Panc1 (cell line): Measurements from ENCODE around the gene MRPS34. TPM values are rescaled to one million over a fixed set of nuclear protein-coding genes. Genes with fewer than 3 reads are reported as not detected.

Experiments used
- ATAC-seq: fragments of 200-7000 bp; cut with Tn5 transposase; 2 replicates; pipeline ENCODE4 v1.9.1; 2020; ENCODE audit warnings: mild to moderate bottlenecking, moderate library complexity
- BruUV-seq: library from RNA; stranded (reverse); fragments of 400-500 nt; replicated peaks from 2 replicates; lab custom pipeline; 2021; lab: Mats Ljungman, UMichigan
- CTCF ChIA-PET: fragments of 300-600 bp; sonication (Branson Sonifier 250); formaldehyde crosslinking; loops from one replicate; lab custom pipeline; 2022; ENCODE audit warnings: antibody characterized with exemption; lab: Charles Lee
- POLR2A ChIA-PET: fragments of 300-600 bp; sonication (Branson Sonifier 250); formaldehyde crosslinking; loops from one replicate; lab custom pipeline; 2022; ENCODE audit warnings: antibody characterized with exemption; lab: Charles Lee
- DNase-seq: peaks from one replicate; pipeline ENCODE4 v3.0.0-alpha.2; 2010; ENCODE audit warnings: low read depth, low spot score
- H3K27ac ChIP-seq: 2 replicates; pipeline ENCODE4 v1.5.1; 2011; ENCODE audit warnings: mild to moderate bottlenecking, low read length, inconsistent platforms
- H3K27me3 ChIP-seq: fragments of 200-500 bp; sonication (Bioruptor generic); 2 replicates; pipeline ENCODE4 v1.6.0; 2014; ENCODE audit warnings: low read length, inconsistent platforms; ENCODE audit not compliant: control insufficient read depth, insufficient read depth
- H3K36me3 ChIP-seq: fragments of 200-500 bp; sonication (Bioruptor generic); 2 replicates; pipeline ENCODE4 v1.5.1; 2014; ENCODE audit warnings: inconsistent platforms, mild to moderate bottlenecking, low read length, moderate library complexity; ENCODE audit not compliant: control insufficient read depth, insufficient read depth
- H3K4me1 ChIP-seq: 2 replicates; pipeline ENCODE4 v1.5.1; 2011; ENCODE audit warnings: inconsistent platforms, mild to moderate bottlenecking, low read length, moderate library complexity; ENCODE audit not compliant: control insufficient read depth, insufficient read depth
- H3K4me3 ChIP-seq, 2 experiments: 2 replicates each; pipeline ENCODE4 v1.5.1; 2011 to 2012; ENCODE audit warnings: low read depth in 2 of 2, low read length in 2 of 2, mild to moderate bottlenecking in 2 of 2, inconsistent platforms in 1 of 2, moderate library complexity in 1 of 2
- H3K9me3 ChIP-seq: fragments of 200-500 bp; sonication (Bioruptor generic); 2 replicates; pipeline ENCODE4 v1.5.1; 2014; ENCODE audit warnings: low read depth, mild to moderate bottlenecking, inconsistent platforms, low read length, moderate library complexity; ENCODE audit not compliant: control insufficient read depth, insufficient read depth
- POLR2AphosphoS5 ChIP-seq: IDR thresholded peaks from 2 replicates; pipeline ENCODE4 v1.6.1; 2012; ENCODE audit warnings: mild to moderate bottlenecking, low read depth, low read length, moderate library complexity
- SIN3A ChIP-seq: IDR thresholded peaks from 2 replicates; pipeline ENCODE4 v1.6.1; 2012; ENCODE audit warnings: low read depth, mild to moderate bottlenecking, low read length, moderate library complexity, borderline replicate concordance; ENCODE audit not compliant: insufficient read depth
- TCF7L2 ChIP-seq: IDR thresholded peaks from 2 replicates; pipeline ENCODE4 v1.6.1; 2011; ENCODE audit warnings: mild to moderate bottlenecking, low read depth, low read length, inconsistent platforms
- in situ Hi-C: cut with HindIII; loops from 2 replicates; pipeline ENCODE4 v1.10.0; 2016; ENCODE audit warnings: low sequenced_read_pairs, low pct_unique_long_range_greater_than_20kb
- intact Hi-C: fragments of 100-400 bp; cut with micrococcal nuclease; formaldehyde crosslinking; loops from one replicate; pipeline ENCODE4 v1.10.0; 2022; ENCODE audit not compliant: unreplicated experiment
- total RNA-seq: library from RNA; stranded (reverse); gene quantifications from one replicate; pipeline ENCODE4 v1.2.1, GENCODE V29; 2021; ENCODE audit not compliant: unreplicated experiment
- TF ChIP-seq, protein P1 (sequence below): fragments of 450-650 bp; IDR thresholded peaks from 2 replicates; pipeline ENCODE4 v1.5.1; 2017; ENCODE audit warnings: mild to moderate bottlenecking
- TF ChIP-seq, protein P2 (sequence below), 2 experiments: IDR thresholded peaks; 2 replicates each; pipeline ENCODE4 v1.6.1; 2011 to 2012; ENCODE audit warnings: low read depth in 2 of 2, control low read depth in 1 of 2, low read length in 1 of 2, mild to moderate bottlenecking in 1 of 2, moderate library complexity in 1 of 2; ENCODE audit not compliant: insufficient read depth in 1 of 2

Gene MRPS34
- total RNA-seq, 1 experiment from 2014 or later = 187 TPM

- CTCF ChIA-PET = no interaction called here
- H3K36me3 ChIP-seq = no peaks in the 10 kb centered on the region; the same call in 1 of the 2 replicates
- no TSS peak for BruUV-seq
Observed at GRCh38 chr16:1745900-1746692, 26.8 kb downstream of the MRPS34 start.

GRCh38 chr16:1745181-1745899 lies 27.6 kb downstream of the MRPS34 start:
- DNase-seq (no peak), ATAC-seq (no peak)
- ChIA-PET CTCF (no interaction called here), POLR2A (interaction anchor here (0.6 kb wide), 1 partner anchor 325 kb away, joined by 3 read pairs; the partner anchor contains the start of gene UQCC4)
- H3K4me3 ChIP-seq = no peak overlapping the region
- no peaks in the 10 kb centered on the region; the same call in 1 of the 2 replicates for H3K36me3 ChIP-seq
- H3K4me1 ChIP-seq = no peaks in the 10 kb centered on the region
- intact Hi-C loops (no loop called here), in situ Hi-C loops (no loop called here)
- TF ChIP-seq SIN3A (no peak), POLR2AphosphoS5 (no peak), TCF7L2 (no peak)
- TF ChIP-seq, protein P1, sequence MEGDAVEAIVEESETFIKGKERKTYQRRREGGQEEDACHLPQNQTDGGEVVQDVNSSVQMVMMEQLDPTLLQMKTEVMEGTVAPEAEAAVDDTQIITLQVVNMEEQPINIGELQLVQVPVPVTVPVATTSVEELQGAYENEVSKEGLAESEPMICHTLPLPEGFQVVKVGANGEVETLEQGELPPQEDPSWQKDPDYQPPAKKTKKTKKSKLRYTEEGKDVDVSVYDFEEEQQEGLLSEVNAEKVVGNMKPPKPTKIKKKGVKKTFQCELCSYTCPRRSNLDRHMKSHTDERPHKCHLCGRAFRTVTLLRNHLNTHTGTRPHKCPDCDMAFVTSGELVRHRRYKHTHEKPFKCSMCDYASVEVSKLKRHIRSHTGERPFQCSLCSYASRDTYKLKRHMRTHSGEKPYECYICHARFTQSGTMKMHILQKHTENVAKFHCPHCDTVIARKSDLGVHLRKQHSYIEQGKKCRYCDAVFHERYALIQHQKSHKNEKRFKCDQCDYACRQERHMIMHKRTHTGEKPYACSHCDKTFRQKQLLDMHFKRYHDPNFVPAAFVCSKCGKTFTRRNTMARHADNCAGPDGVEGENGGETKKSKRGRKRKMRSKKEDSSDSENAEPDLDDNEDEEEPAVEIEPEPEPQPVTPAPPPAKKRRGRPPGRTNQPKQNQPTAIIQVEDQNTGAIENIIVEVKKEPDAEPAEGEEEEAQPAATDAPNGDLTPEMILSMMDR = no peak
- TF ChIP-seq, protein P2, sequence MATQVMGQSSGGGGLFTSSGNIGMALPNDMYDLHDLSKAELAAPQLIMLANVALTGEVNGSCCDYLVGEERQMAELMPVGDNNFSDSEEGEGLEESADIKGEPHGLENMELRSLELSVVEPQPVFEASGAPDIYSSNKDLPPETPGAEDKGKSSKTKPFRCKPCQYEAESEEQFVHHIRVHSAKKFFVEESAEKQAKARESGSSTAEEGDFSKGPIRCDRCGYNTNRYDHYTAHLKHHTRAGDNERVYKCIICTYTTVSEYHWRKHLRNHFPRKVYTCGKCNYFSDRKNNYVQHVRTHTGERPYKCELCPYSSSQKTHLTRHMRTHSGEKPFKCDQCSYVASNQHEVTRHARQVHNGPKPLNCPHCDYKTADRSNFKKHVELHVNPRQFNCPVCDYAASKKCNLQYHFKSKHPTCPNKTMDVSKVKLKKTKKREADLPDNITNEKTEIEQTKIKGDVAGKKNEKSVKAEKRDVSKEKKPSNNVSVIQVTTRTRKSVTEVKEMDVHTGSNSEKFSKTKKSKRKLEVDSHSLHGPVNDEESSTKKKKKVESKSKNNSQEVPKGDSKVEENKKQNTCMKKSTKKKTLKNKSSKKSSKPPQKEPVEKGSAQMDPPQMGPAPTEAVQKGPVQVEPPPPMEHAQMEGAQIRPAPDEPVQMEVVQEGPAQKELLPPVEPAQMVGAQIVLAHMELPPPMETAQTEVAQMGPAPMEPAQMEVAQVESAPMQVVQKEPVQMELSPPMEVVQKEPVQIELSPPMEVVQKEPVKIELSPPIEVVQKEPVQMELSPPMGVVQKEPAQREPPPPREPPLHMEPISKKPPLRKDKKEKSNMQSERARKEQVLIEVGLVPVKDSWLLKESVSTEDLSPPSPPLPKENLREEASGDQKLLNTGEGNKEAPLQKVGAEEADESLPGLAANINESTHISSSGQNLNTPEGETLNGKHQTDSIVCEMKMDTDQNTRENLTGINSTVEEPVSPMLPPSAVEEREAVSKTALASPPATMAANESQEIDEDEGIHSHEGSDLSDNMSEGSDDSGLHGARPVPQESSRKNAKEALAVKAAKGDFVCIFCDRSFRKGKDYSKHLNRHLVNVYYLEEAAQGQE (IDR thresholded peaks at IDR 0.05; ENCODE audit: insufficient read depth in 1 of 2, low read depth in 2 of 2, low read length in 1 of 2) = no peak
- no peaks in the 10 kb centered on the region for H3K9me3 ChIP-seq
- no peak overlapping the region for H3K27ac ChIP-seq
- H3K27me3 ChIP-seq = no peaks in the 10 kb centered on the region
- TSS peak; percentile 56 for BruUV-seq

More at GRCh38 chr16:1745900-1746692, 26.8 kb downstream of the MRPS34 start:
- in situ Hi-C loops = no loop called here
- Histone ChIP-seq H3K27ac (no peak overlapping the region), H3K9me3 (no peaks in the 10 kb centered on the region), H3K4me3 (no peak overlapping the region), H3K4me1 (no peaks in the 10 kb centered on the region), H3K27me3 (no peaks in the 10 kb centered on the region)
- DNase-seq (no peak), ATAC-seq (no peak)
- POLR2A ChIA-PET = interaction anchor here (0.6 kb wide), 1 partner anchor 326 kb away, joined by 3 read pairs; the partner anchor contains the start of gene UQCC4
- intact Hi-C loops = no loop called here
- no peak for TF ChIP-seq SIN3A
- TF ChIP-seq, protein P1 = no peak
- TF ChIP-seq, protein P2 (IDR thresholded peaks at IDR 0.05; ENCODE audit: insufficient read depth in 1 of 2, low read depth in 2 of 2, low read length in 1 of 2) = no peak
- TF ChIP-seq TCF7L2 = no peak
- no peak for TF ChIP-seq POLR2AphosphoS5
